DND-41 (cell line): ENCODE measurements around the gene STARD13.

Source experiments
- EZH2 ChIP-seq: IDR thresholded peaks from 3 replicates; pipeline ENCODE4 v1.6.1; 2012; ENCODE audit warnings: borderline replicate concordance, low read depth, mild to moderate bottlenecking, moderate library complexity, low read length, inconsistent platforms; ENCODE audit not compliant: severe bottlenecking
- TF ChIP-seq, protein P1 (sequence below): IDR thresholded peaks from 2 replicates; pipeline ENCODE4 v1.5.1; 2012; ENCODE audit warnings: borderline replicate concordance, low read length, moderate library complexity, mild to moderate bottlenecking; ENCODE audit not compliant: poor library complexity, severe bottlenecking; ENCODE audit errors: extremely low read depth

DNA sequence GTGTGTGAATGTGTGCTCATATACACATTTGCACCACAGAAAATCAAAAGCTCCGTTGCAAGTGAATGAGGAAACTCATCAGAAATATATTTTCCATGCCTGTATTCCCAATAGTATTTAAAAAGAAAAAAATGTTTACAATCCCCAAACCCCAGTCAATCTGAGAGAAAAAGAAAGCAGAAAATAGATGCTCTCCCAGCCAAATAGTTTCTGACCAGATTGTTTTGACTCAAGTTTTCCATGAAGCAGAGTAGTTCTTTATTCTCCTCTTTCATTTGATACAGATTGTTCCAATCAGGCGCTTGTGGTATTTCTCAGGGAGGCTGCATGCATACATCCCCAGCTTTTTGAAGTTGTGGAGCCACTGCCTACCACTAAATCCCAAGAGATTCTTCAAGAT is 110.6 kb downstream of the STARD13 start:
- TF ChIP-seq, protein P1, sequence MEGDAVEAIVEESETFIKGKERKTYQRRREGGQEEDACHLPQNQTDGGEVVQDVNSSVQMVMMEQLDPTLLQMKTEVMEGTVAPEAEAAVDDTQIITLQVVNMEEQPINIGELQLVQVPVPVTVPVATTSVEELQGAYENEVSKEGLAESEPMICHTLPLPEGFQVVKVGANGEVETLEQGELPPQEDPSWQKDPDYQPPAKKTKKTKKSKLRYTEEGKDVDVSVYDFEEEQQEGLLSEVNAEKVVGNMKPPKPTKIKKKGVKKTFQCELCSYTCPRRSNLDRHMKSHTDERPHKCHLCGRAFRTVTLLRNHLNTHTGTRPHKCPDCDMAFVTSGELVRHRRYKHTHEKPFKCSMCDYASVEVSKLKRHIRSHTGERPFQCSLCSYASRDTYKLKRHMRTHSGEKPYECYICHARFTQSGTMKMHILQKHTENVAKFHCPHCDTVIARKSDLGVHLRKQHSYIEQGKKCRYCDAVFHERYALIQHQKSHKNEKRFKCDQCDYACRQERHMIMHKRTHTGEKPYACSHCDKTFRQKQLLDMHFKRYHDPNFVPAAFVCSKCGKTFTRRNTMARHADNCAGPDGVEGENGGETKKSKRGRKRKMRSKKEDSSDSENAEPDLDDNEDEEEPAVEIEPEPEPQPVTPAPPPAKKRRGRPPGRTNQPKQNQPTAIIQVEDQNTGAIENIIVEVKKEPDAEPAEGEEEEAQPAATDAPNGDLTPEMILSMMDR, result no peak
- no peak for TF ChIP-seq EZH2
